Activated naive CD4-positive, alpha-beta T cell (primary cell): ENCODE data around the gene PDE6A.
"Not testable (repeated sequence)": the region's sequence is repeated elsewhere in the genome, so short reads cannot be mapped to it uniquely, and the experiment has no call there.

Experiments used
- DNase-seq, 4 experiments: peaks; one replicate each; lab custom pipeline; 2025; lab: John Stamatoyannopoulos, UW

Gene PDE6A

GRCh38 chr5:149860801-149861322 is 83.7 kb downstream of the PDE6A start:
- no peak for DNase-seq

DNA sequence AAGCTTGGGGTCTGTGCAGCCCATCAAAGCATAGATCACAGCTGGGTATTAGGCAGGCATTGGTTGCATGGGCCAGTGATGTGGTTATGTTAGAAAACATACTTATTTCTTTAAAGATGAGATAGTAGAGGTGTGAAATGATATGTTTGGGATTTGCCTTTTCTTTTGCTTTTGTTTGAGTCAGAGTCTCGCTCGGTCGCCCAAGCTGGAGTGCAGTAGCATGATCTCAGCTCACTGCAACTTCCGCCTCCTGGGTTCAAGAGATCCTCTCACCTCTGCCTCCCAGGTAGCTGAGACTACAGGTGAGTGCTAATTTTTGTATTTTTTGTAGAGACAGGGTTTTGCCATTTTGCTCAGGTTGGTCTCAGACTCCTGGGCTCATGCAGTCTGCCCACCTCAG is 84.8 kb downstream of the PDE6A start:
- no peak for DNase-seq

GRCh38 chr5:149858481-149858880 is 86.1 kb downstream of the PDE6A start:
- DNase-seq: not testable (repeated sequence)

- no peak for DNase-seq
These were observed 87.1 kb downstream of the PDE6A start for GRCh38 chr5:149857499-149857898.

GRCh38 chr5:149855366-149855765 is 89.2 kb downstream of the PDE6A start:
- DNase-seq: no peak

DNA sequence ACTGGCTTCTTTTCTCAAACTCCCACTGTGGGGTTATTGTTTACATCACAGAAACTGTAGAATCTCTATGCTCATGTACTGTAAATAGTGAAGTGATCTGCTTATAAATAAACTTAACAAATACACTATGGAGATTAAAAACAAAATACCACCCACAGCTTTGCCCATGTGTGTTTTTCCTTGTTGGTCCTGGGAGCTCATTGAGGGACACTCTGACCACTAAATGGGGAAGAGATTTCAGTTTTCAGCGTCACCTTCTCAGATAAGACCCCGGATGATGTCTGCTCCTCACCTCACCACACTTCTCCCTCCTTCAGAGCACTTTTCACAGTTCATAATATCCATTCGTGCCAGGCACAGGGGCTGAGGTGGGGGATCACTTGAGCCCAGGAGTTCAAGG is 89.7 kb downstream of the PDE6A start:
- no peak for DNase-seq

GRCh38 chr5:149853701-149854100 is 90.9 kb downstream of the PDE6A start:
- DNase-seq: no peak

DNA sequence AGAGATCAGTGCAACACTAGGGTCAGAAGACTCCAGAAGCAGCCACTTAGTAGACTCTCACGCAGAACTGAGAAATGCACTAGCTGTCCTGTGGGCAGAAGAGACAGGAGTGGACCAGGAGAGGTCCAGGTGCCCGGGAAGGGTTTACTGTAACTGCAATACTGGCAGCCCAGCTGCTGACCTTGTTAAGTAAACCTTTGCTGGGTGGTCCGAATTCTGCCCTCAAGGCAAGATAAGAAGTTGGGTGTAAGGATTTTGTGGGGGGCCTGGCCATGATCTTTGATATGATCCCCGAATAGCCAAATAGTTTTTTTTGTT is 91.3 kb downstream of the PDE6A start:
- no peak for DNase-seq

GRCh38 chr5:149852641-149853330 is 91.8 kb downstream of the PDE6A start:
- peak in 1 of 4 experiments; percentile 13 for DNase-seq

DNA sequence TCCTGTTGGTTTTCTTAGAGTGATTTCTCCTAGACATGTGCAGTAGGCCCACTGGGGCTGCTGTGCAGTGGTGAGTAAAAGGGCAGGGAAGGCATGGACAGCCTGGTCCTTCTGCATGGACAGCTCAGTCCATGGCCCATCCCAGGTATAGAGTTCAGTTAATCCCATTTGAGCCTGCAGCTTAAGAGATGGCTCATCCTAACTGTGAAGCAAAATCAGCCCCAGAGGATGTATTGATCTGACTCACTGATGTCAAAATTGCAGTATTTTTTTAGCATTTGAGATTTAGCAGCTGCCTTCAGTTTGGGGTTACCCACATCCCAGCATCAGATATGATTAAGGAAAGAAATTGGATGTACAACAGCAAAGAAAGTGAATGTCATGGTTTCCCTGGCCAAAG is 93.4 kb downstream of the PDE6A start:
- DNase-seq: no peak

DNA sequence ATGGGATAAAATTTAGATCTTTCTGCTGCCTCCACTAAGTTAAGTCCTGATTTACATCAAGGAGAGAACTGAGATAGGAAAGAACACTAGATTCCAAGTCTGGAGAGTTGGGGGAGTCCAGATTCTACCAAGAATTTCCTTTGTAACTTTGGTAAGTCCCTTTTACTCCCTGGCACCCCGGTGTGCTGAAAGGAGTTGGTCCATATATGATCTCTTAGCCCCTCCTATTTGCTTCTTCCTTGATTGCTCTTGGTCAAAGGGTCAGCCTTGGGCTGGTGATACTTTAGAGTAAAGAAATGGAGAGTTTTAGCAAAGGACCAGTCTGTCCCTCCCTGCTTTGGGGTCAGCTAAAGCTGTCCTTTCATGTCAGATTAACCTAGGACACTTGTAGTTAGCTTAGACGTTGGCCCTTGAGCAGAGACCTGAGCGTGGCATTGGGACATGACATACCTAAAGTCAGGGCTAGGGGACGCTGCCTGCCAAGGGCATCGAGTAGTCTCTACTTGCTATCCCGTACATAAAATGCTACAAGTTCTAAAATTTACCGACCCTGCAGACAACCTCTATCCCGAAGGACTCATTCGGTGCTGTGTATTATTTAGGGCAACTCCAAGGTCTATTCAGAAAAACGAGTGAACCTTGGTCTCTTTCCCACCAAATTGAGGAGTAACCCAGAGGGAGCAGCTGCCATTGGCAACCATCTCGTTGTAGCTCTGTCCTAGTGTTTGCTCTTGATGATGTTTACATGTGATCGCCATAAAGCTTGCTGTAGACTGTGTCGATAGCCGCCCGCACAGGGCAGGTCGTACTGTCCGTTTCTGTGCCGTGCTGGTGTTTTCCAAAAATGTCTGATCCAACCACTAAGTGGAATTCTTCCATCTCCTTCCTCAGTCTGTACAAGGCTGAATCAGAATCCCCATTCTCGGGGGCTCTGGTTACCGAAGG is 94.4 kb downstream of the PDE6A start:
- no peak for DNase-seq

DNA sequence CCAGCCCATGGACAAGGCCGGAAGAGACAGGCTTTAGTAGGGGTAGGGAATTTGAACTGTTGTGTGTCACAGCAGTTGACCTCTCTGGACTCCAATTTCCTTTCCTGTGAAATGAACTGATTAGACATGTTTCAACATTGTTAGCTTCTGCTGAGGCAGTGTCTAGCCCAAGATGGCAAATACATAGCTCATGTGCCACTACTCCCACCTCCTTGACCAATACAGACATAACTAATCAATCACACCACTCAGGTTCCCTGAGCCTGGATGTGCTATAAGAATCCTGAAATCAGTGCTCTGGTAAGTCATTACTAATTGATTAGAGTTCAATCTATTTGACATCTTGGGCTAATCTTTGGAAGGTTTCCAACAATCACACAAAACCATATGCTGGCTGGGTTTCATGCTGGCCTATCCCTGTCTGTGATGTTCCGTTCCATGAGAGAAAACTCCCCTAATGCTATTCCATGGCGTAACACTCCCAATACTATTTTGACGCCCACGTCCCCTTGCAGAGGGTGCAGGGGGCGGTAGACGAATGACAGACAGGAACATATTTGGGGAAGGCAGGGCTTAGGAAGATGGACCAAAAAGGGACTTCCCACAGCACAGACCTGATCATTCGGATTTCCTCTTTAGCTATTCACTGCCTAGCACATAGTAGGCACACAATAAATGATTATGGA is 95.2 kb downstream of the PDE6A start:
- no peak for DNase-seq

DNA sequence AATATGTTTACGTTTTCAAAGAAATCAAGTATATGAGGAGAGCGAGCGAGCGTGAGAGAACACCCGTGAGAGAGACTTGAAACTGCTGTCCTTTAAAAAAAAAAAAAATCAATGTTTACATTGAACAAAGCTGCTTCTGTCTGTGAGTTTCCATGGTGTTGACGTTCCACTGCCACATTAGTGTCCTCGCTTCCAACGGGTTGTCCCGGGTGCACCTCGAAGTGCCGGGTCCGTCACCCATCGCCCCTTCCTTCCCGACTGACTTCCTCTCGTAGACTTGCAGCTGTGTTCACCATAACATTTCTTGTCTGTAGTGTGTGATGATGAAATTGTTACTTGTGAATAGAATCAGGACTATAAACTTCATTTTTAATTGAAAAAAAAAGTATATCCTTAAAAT is 97.0 kb downstream of the PDE6A start:
- DNase-seq: no peak

DNA sequence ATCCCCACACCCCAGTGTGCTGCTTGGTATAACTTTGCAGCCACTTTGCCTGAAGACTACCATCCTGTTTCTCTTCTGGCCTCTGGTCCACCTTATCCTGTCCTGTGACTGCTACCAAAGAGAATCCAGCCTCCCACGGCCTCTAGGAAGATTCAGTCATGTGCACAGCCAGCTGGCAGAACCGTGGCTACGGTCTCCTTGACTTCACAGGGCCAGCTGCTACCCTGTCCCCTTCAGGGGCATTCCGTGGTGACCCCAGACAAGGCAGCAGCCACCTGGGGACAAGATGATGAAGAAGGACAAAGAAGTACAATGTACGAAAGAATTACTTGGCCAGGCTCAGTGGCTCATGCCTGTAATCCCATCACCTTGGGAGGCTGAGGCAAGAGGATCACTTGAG is 98.6 kb downstream of the PDE6A start:
- no peak for DNase-seq

GRCh38 chr5:149845601-149846000 is 99.0 kb downstream of the PDE6A start:
- no peak for DNase-seq

GRCh38 chr5:149841851-149842793 is 102.5 kb downstream of the PDE6A start:
- no peak for DNase-seq

DNA sequence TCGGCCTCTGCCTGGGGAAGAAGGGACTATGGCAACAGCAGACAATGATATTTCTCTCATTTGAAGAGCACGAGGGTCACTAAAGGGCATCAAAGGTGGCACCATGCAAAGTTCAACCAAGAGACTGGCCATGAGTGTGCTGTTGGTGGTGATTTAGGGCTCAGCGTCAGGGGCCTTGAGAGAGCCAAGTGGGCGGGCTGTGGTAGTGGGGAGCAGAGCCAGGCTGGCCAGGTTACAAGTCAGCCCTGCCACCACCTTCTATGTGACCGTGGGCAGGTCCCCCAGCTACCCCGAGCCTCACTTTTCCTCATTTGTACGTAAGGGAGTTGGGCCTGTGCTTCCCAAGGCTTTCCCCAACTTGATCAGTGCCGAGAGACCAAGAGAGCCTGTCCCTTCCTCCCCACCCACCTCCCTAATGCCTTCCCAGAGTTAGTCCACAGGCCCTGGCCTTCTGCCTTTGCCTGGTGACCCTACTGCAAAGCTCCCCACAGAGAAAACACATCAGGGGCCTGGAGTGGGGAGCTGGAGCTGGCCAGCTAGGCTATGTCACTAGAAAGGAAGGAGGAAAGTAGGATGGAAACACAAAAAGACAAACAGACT is 104.3 kb downstream of the PDE6A start:
- no peak for DNase-seq

- DNase-seq: no peak
These were observed 104.8 kb downstream of the PDE6A start for GRCh38 chr5:149839761-149840160.

DNA sequence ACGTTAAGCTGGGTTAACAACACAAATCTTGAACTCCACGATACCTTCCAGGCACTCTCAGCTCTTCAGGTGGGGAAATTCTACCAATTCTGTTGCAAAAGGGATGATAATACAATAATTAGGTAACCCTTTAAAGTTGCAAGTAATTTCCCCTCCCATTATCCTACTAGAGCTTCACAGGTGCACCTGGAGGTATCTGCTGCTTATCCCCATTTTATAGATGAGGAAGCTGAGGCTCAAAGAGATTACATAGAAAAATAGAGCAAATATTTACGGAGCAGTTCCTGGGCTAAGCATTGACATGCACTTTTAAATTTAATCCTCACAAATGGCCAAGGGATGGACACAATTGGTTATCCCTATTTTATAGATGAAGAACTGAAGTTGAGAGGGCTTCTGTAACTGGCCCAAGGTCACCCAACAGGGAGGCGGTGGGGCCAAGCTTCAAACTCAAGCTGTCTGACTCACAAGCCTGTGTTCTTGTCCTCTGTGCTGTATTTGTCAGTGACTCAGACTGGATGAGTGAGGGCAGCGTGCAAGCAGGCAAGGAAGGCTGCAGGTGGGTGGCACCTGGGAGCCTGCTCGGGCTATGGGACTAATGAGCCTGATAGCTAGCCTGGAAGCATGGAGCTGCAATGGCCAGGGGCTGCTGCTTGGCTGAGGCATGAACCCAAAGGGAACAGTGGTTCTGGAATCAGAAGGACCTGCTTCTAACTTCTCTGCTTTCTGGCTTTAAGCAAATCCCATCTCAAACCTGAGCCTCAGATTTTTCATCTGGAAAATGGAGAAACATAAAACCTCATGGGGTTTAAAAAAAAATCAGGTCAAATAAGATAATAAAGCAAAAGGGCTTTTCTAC is 105.5 kb downstream of the PDE6A start:
- DNase-seq: no peak

DNA sequence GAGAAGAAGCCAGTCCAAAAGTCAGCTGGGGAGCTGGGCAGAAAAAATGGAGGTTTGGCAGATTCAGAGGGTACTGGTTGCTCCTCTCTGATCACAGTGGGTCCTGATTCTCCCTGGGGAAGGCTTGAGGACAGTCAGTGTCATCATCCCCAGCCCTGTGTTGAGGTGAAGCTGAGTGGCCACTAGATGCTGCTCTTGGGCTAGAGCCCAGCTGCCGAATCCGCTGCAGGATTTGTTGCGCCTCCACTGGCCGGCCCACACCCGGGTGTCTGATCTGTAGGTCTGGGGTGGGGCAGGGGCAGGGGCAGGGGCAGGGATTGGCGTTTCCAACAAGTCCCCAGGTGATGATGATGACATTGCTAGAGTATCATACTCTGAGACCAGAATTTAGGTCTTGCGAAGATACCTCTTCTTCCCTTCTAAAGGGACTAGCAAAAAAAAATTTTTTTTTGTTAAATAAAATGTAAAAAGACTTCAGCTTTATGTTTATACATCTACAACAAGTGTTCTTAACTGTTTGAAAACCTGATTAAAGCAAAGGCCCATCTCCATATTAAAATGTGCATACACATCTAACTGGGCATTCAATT is 106.8 kb downstream of the PDE6A start:
- no peak for DNase-seq
